A673 (cell line): ENCODE measurements around the gene WNT11.

Experiments
- CTCF ChIP-seq: fragments of 300-800, 200-600 bp; sonication (generic); conservative IDR thresholded peaks from 2 replicates; pipeline ENCODE4 v1.5.1; 2017; ENCODE audit warnings: low read depth, mild to moderate bottlenecking, antibody characterized with exemption, low read length, moderate library complexity, mixed read lengths
- EZH2 ChIP-seq: fragments of 200-600 bp; sonication (generic); IDR thresholded peaks from 2 replicates; pipeline ENCODE4 v1.6.1; 2017; ENCODE audit warnings: borderline replicate concordance, low read depth, mild to moderate bottlenecking, mixed read lengths, antibody characterized with exemption, low read length; ENCODE audit not compliant: poor library complexity, severe bottlenecking

GRCh38 chr11:76172583-76172982 is 33.7 kb downstream of the WNT11 start:
- no peak for TF ChIP-seq CTCF
- TF ChIP-seq EZH2: no peak
